ENCODE measurements around the gene AP4M1. TPM values are rescaled to one million over a fixed set of nuclear protein-coding genes. Genes with fewer than 3 reads are reported as not detected.
"Not testable (repeated sequence)": the region's sequence is repeated elsewhere in the genome, so short reads cannot be mapped to it uniquely, and the experiment has no call there.

The AP4M1 gene
- total RNA-seq, 1 donor from 2014 or later, result 11.8 TPM

DNA sequence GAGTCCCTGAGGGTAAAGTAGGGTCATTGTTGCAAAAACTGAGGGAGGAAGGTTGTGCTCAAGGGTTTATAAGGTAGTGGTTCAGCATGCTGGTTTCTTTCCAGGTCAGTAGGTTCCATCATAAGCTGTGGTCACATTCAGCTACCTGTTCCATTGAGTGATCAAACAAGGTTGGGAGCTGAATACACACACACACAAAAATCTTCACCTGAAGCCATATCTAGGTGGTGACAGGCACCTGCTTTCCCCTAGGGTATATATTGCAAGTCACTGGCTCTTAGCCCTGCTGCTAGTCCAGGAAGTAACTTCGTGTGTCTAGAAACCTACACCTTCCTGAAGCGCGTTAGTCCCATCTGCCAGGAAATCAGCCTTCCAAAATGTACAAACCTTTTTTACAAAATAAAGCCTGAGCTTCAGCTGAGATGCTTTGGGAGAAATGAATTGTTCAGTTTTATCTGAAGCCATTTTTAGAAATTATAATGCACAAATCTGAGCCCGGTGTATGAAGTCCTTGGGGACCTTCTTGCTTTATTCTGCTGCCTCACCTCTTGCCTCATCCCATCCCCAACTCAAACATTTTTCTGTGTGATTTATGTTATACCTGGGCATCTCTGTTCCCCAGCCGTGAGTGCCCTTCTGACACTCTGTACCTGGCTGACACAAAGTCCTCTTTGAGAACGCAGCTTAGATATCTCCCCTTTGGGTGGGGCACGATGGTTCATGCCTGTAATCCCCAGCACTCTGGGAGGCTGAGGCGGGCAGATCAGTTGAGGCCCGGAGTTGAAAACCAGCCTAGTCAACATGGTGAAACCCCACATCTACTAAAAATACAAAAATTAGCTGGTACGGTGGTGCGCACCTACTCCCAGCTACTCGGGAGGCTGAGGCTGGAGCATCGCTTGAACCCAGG, 36.7 kb downstream of the AP4M1 start:
- no peak for TF ChIP-seq CTCF (IDR thresholded peaks at IDR 0.05; ENCODE audit: borderline replicate concordance)
- Histone ChIP-seq H3K4me3 (no peak overlapping the region), H3K27me3 (ENCODE audit: low read depth) (peaks cover 15% of the 10 kb centered on the region), H3K9me3 (replicated peaks) (no peaks in the 10 kb centered on the region), H3K36me3 (no peaks in the 10 kb centered on the region), H3K27ac (replicated peaks) (no peak overlapping the region), H3K4me1 (no peaks in the 10 kb centered on the region)
- DNase-seq, result no peak
- intact Hi-C loops (cut with micrococcal nuclease), result no loop called here

GRCh38 chr7:100141555-100141949, 40.1 kb downstream of the AP4M1 start:
- DNase-seq, result no peak
- no peak for TF ChIP-seq CTCF (IDR thresholded peaks at IDR 0.05; ENCODE audit: borderline replicate concordance)
- intact Hi-C loops (cut with micrococcal nuclease), result no loop called here
- no peaks in the 10 kb centered on the region for H3K9me3 ChIP-seq (replicated peaks)
- H3K4me1 ChIP-seq, result no peaks in the 10 kb centered on the region
- H3K36me3 ChIP-seq, result no peaks in the 10 kb centered on the region
- no peak overlapping the region for H3K4me3 ChIP-seq
- H3K27me3 ChIP-seq (ENCODE audit: low read depth), result peaks cover 15% of the 10 kb centered on the region
- no peak overlapping the region for H3K27ac ChIP-seq (replicated peaks)

- Histone ChIP-seq H3K36me3 (no peaks in the 10 kb centered on the region), H3K27me3 (ENCODE audit: low read depth) (peaks cover 15% of the 10 kb centered on the region), H3K9me3 (replicated peaks) (no peaks in the 10 kb centered on the region), H3K27ac (replicated peaks) (no peak overlapping the region), H3K4me3 (no peak overlapping the region), H3K4me1 (no peaks in the 10 kb centered on the region)
- intact Hi-C loops (cut with micrococcal nuclease), result no loop called here
- no peak for DNase-seq
- TF ChIP-seq CTCF (IDR thresholded peaks at IDR 0.05; ENCODE audit: borderline replicate concordance), result no peak
Observed at GRCh38 chr7:100142461-100142860, 41.0 kb downstream of the AP4M1 start.

GRCh38 chr7:100146350-100146749, 44.9 kb downstream of the AP4M1 start:
- H3K9me3 ChIP-seq (replicated peaks); H3K36me3 ChIP-seq; intact Hi-C loops (cut with micrococcal nuclease); DNase-seq; H3K27me3 ChIP-seq (ENCODE audit: low read depth); H3K4me3 ChIP-seq; H3K27ac ChIP-seq (replicated peaks): not testable (repeated sequence)
- peaks cover 24% of the 10 kb centered on the region for H3K4me1 ChIP-seq

- intact Hi-C loops (cut with micrococcal nuclease), result no loop called here
- TF ChIP-seq CTCF (IDR thresholded peaks at IDR 0.05; ENCODE audit: borderline replicate concordance), result no peak
- Histone ChIP-seq H3K4me1 (peaks cover 24% of the 10 kb centered on the region), H3K9me3 (replicated peaks) (no peaks in the 10 kb centered on the region), H3K4me3 (no peak overlapping the region), H3K27ac (replicated peaks) (no peak overlapping the region), H3K36me3 (no peaks in the 10 kb centered on the region), H3K27me3 (ENCODE audit: low read depth) (no peaks in the 10 kb centered on the region)
- no peak for DNase-seq
Observed at GRCh38 chr7:100147278-100147677, 45.8 kb downstream of the AP4M1 start.

DNA sequence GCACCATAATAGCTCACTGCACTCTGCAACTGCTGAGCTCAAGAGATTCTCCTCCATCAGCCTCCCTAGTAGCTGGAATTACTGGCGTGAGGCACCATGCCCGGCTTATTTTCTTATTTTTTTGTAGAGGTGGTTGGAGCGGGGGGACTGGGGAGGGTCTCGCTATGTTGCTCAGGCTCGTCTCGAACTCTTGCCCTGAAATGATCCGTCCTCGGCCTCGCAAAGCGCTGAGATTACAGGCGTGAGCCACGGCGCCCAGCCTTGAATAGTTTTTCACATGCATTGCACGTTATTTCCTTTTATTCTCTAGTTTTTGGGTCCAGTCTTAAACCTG, 46.7 kb downstream of the AP4M1 start:
- H3K9me3 ChIP-seq (replicated peaks), result no peaks in the 10 kb centered on the region
- no peaks in the 10 kb centered on the region for H3K27me3 ChIP-seq (ENCODE audit: low read depth)
- intact Hi-C loops (cut with micrococcal nuclease), result no loop called here
- H3K27ac ChIP-seq (replicated peaks), result peak overlapping the region; percentile 90
- peaks cover 1% of the 10 kb centered on the region for H3K36me3 ChIP-seq
- peaks cover 24% of the 10 kb centered on the region for H3K4me1 ChIP-seq
- TF ChIP-seq CTCF (IDR thresholded peaks at IDR 0.05; ENCODE audit: borderline replicate concordance), result no peak
- H3K4me3 ChIP-seq, result peak overlapping the region; percentile 88
- DNase-seq, result no peak
